ENCODE measurements around the gene COL20A1.

GRCh38 chr20:63257629-63258028 is 35.4 kb upstream of the COL20A1 start:
- TF ChIP-seq CTCF (IDR thresholded peaks at IDR 0.05) (no peak), ZFX (IDR thresholded peaks at IDR 0.05; ENCODE audit: borderline replicate concordance) (no peak)

Data from 22Rv1 (cell line).